Endometrial microvascular endothelial cells (primary cell): Measurements from ENCODE around the gene ZFP36L2. TPM values are rescaled to one million over a fixed set of nuclear protein-coding genes. Genes with fewer than 3 reads are reported as not detected.

Source experiments
- in situ Hi-C: cut with HindIII; loops from 2 replicates; pipeline ENCODE4 v1.10.0; 2017; ENCODE audit warnings: low sequenced_read_pairs, low pct_unique_long_range_greater_than_20kb; ENCODE audit errors: inconsistent ontology term
- total RNA-seq: library from RNA; depleted of rRNA; stranded (reverse); fragments of >200 nt; gene quantifications from one replicate; pipeline ENCODE4 v1.2.3, GENCODE V29; 2015; ENCODE audit errors: inconsistent ontology term

Gene ZFP36L2
- total RNA-seq, 1 donor from 2014 or later: 5.9 TPM

- in situ Hi-C loops: no loop called here
These were observed 8.9 kb downstream of the ZFP36L2 start for GRCh38 chr2:43217228-43218154.

GRCh38 chr2:43216629-43217028 lies 9.8 kb downstream of the ZFP36L2 start:
- in situ Hi-C loops: no loop called here

- in situ Hi-C loops: no loop called here
These were observed 10.6 kb downstream of the ZFP36L2 start for GRCh38 chr2:43215673-43216255.

DNA sequence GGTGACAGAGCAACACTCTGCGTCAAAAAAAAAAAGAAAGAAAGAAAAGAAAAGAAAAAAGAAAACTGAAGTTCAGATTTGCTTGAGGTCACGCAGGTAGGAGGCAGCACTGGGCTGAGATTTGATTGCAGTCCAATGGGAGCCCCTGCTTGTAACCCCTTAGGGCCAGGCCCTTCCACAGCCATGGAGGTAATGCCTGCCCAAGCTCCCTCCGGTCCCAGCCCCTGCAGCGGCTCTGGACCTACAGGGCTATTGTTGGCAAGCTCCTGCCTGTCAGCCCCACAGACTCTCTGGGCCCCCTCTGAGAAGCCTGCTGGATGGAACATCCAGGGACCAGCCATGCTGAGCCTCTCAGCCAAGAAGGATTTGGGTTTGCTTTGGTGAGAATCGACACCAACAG lies 12.2 kb downstream of the ZFP36L2 start:
- in situ Hi-C loops: no loop called here

GRCh38 chr2:43212931-43213330 lies 13.5 kb downstream of the ZFP36L2 start:
- in situ Hi-C loops: no loop called here

GRCh38 chr2:43212216-43212835 lies 14.1 kb downstream of the ZFP36L2 start:
- in situ Hi-C loops: no loop called here

DNA sequence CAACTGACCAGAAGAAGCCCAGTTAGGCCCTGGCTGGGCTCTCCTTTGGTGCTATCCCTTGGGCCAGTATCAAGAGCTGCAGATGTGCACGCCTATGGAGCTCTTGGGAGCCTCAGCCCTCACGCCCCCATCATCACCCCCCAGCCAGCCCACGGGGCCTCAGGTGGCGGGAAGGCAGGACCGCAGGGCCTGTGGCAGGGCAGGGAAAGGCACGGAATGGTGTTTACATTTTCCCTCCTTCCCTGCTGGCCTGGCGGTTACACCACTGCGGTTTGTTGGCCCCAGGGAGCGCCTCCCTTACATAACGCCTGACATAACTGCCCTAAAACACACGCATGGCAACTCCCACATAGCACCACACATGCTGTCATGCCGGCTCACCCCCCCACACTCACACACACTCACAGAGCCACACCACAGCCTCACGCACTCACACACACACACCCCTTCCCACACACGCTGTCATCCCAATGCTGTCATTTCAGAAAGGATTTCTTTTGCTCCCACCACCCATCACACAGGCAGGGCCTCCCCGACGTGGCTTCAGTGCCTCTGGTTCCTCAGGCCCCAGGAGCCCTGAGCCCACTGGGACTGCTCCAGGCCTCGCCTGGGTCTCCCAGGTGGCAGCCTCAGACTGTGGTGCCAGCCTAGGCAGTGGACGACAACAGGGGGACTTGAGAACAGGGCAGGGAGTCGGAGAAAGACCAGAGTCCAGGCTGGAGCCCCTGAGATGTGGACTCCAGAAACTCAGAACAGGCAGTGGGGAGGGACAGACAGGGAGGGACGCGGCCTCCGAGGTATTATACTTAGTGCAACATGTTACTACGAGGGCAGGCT lies 15.7 kb downstream of the ZFP36L2 start:
- in situ Hi-C loops: no loop called here

DNA sequence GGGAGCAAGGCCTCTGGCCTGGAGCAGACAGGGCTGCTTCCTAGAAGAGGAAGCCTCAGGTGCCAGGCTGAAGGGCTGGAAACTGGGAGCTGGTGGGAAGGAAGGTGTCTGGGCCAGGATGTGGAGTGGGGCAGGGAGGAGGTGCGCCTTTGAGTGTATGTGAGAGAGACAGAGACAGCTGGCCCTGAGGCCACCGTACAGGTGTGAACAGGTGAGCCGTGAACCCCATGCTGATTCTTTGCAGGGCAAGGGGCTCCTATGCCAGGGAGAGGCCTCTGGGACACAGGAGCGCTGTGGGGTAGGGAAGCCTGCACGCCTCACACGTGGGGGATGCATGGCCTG lies 16.3 kb downstream of the ZFP36L2 start:
- in situ Hi-C loops: no loop called here

GRCh38 chr2:43209204-43209717 lies 17.1 kb downstream of the ZFP36L2 start:
- in situ Hi-C loops: no loop called here

GRCh38 chr2:43207553-43208300 lies 18.7 kb downstream of the ZFP36L2 start:
- in situ Hi-C loops: no loop called here

- in situ Hi-C loops: no loop called here
These were observed 19.8 kb downstream of the ZFP36L2 start for GRCh38 chr2:43206602-43207001.

DNA sequence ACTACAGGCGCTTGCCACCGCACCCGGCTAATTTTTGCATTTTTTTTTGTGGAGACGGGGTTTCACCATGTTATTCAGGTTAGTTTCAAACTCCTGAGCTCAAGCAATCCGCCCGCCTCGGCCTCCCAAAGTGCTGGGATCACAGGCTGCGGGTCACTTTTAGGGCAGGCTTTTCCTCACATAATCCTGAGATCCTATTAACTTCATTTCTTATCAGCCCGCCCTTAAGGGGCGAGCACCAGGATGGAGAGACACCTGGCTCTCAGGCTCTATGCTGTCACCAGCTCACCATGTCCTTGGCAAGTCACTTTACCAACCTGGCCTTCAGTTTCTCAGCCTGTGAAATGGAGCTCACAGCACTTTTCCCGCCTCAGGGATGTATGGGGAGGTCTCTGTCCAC lies 23.0 kb downstream of the ZFP36L2 start:
- in situ Hi-C loops: no loop called here

GRCh38 chr2:43202289-43202688 lies 24.1 kb downstream of the ZFP36L2 start:
- in situ Hi-C loops: no loop called here

DNA sequence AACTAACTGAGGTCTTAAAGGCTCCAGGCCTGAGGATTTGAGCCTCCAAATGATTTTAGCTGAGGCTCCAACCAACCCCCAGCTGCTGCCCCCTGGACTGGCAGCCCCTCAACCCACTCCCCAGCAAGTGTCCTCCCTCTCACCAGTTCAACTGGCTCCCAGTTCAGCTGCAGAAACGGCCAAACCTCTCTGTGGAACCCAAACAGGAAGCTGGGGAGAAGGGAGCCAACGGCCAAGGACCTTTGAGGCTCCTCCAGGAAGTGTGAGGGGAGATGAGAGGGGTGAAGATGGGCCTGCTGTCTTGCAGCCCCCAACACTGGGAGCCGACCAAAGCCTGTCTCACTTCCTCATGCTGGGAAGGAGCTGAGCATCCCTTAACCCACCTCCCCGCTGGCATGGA lies 24.9 kb downstream of the ZFP36L2 start:
- in situ Hi-C loops: no loop called here

DNA sequence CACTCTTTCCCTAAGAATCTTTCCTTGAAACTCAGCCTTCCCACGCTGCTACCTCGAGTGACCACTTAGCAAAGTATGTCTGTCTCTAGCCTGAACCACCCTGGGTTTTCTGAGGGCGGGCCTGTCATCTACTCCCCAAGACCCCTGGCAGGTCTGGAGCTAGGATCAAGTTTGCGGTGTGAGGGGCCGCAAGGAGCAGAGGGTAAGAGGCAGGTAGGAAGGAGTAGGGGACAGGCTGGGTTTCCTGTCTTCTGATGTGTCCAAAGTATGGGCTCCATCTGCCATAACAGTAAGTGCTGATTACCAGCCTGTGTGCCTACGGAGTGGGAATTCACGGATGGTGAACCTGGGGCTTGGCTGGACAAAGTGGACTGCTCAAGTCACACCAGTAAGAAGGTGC lies 25.4 kb downstream of the ZFP36L2 start:
- in situ Hi-C loops: no loop called here

GRCh38 chr2:43199492-43200488 lies 26.6 kb downstream of the ZFP36L2 start:
- in situ Hi-C loops: no loop called here

DNA sequence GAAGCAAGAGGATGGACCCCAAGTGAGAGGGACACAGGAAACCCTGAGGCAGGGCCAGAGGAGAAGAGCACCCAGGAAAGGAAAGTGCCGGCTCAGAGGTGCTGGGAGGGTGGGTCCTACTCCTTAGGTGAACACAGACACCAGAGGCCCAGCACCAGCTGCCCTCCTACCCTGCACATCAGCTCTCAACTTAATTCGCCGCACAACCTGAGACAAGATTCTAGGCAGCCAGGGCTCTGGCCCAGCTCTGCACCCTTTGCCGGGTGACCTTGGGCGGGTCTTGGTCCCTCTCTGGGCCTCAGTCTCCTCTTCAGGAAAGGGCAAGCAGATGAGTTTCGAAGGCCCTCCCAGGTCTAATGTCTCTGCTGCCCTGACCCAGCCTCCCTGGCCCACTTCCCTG lies 28.1 kb downstream of the ZFP36L2 start:
- in situ Hi-C loops: no loop called here
